HL-60 (cell line): ENCODE results near the gene KDM2B.
A peak's percentile ranks its signal among the peaks of the same experiment; 100 is the strongest.
"Not testable (repeated sequence)": the region's sequence is repeated elsewhere in the genome, so short reads cannot be mapped to it uniquely, and the experiment has no call there.

Source experiments
- DNase-seq, 2 experiments: peaks; one replicate each; pipeline ENCODE4 v3.0.0-alpha.2; 2010 to 2020; ENCODE audit warnings: low read depth in 1 of 2, low spot score in 1 of 2
- H3K27ac ChIP-seq: fragments of 250-450 bp; sonication (Bioruptor Pico); replicated peaks from 2 replicates; pipeline ENCODE4 v1.5.1; 2020; ENCODE audit warnings: mild to moderate bottlenecking, moderate library complexity
- H3K27me3 ChIP-seq: fragments of 250-450 bp; sonication (Bioruptor Pico); 2 replicates; pipeline ENCODE4 v1.5.1; 2021; ENCODE audit warnings: mild to moderate bottlenecking, moderate library complexity; ENCODE audit not compliant: insufficient read depth, poor library complexity, severe bottlenecking
- H3K4me3 ChIP-seq: replicated peaks from 2 replicates; pipeline ENCODE4 v1.5.1; 2011; ENCODE audit warnings: mild to moderate bottlenecking, control low read depth, low read length; ENCODE audit not compliant: insufficient read depth
- CTCF ChIP-seq: IDR thresholded peaks from one replicate; pipeline ENCODE4 v1.5.1; 2011; ENCODE audit warnings: low read length, control low read depth, inconsistent platforms; ENCODE audit not compliant: insufficient read depth
- GABPA ChIP-seq: IDR thresholded peaks from 2 replicates; pipeline ENCODE4 v1.6.1; 2012; ENCODE audit warnings: low read depth
- POLR2AphosphoS5 ChIP-seq: IDR thresholded peaks from 2 replicates; pipeline ENCODE4 v1.6.1; 2012; ENCODE audit warnings: low read depth
- REST ChIP-seq: IDR thresholded peaks from 2 replicates; pipeline ENCODE4 v1.6.1; 2012; ENCODE audit warnings: low read depth; ENCODE audit not compliant: insufficient replicate concordance
- SPI1 ChIP-seq: IDR thresholded peaks from 2 replicates; pipeline ENCODE4 v1.6.1; 2012; ENCODE audit warnings: low read depth, mild to moderate bottlenecking, borderline replicate concordance

Gene KDM2B

GRCh38 chr12:121390856-121391255 lies 190.0 kb downstream of the KDM2B start:
- Histone ChIP-seq H3K27ac (no peak overlapping the region), H3K4me3 (no peak overlapping the region), H3K27me3 (no peaks in the 10 kb centered on the region)
- TF ChIP-seq SPI1 (no peak), REST (no peak), GABPA (no peak), CTCF (no peak), POLR2AphosphoS5 (no peak)
- DNase-seq, result no peak

- no peaks in the 10 kb centered on the region for H3K27me3 ChIP-seq
- H3K4me3 ChIP-seq, result no peak overlapping the region
- TF ChIP-seq POLR2AphosphoS5, result peak; percentile 49; the same call in 1 of the 2 replicates
- peak; percentile 64; the same call in 1 of the 2 replicates for TF ChIP-seq SPI1
- no peak for TF ChIP-seq CTCF
- TF ChIP-seq GABPA, result no peak
- peak overlapping the region; percentile 63 for H3K27ac ChIP-seq
- peak; percentile 72 to 94 for DNase-seq
Observed at GRCh38 chr12:121388421-121388981, 192.3 kb downstream of the KDM2B start.

GRCh38 chr12:121384891-121385290 lies 195.9 kb downstream of the KDM2B start:
- H3K27me3 ChIP-seq, H3K4me3 ChIP-seq: not testable (repeated sequence)

GRCh38 chr12:121383601-121384021 lies 197.2 kb downstream of the KDM2B start:
- Histone ChIP-seq H3K4me3 (no peak overlapping the region), H3K27ac (no peak overlapping the region), H3K27me3 (no peaks in the 10 kb centered on the region)
- DNase-seq, result no peak
- TF ChIP-seq GABPA, result no peak
- TF ChIP-seq CTCF, result no peak
- no peak for TF ChIP-seq POLR2AphosphoS5
- no peak for TF ChIP-seq SPI1
- no peak for TF ChIP-seq REST

More at GRCh38 chr12:121384891-121385290, 195.9 kb downstream of the KDM2B start:
- DNase-seq, H3K27ac ChIP-seq: not testable (repeated sequence)
